ENCODE data around the gene ESR2.

The ESR2 gene

GRCh38 chr14:64117671-64118402, 176.3 kb downstream of the ESR2 start:
- TF ChIP-seq CTCF (IDR thresholded peaks at IDR 0.05; ENCODE audit: insufficient read depth, low read length, poor library complexity, severe bottlenecking): no peak
- DNase-seq (ENCODE audit: extremely low read depth, insufficient read length): no peak

GRCh38 chr14:64115401-64115800, 178.8 kb downstream of the ESR2 start:
- Histone ChIP-seq H3K27me3 (replicated peaks; ENCODE audit: control insufficient read depth, insufficient read depth, low read length) (no peaks in the 10 kb centered on the region), H3K4me3 (replicated peaks; ENCODE audit: low read depth, low read length) (no peak overlapping the region), H3K36me3 (ENCODE audit: control insufficient read depth, insufficient read depth, low read length) (peaks cover 8% of the 10 kb centered on the region)
- TF ChIP-seq CTCF (IDR thresholded peaks at IDR 0.05; ENCODE audit: insufficient read depth, low read length, poor library complexity, severe bottlenecking): no peak
- DNase-seq (ENCODE audit: extremely low read depth, insufficient read length): no peak

More at GRCh38 chr14:64117671-64118402, 176.3 kb downstream of the ESR2 start:
- H3K4me3 ChIP-seq (replicated peaks; ENCODE audit: low read depth, low read length): no peak overlapping the region
- H3K36me3 ChIP-seq (ENCODE audit: control insufficient read depth, insufficient read depth, low read length): peaks cover 10% of the 10 kb centered on the region
- H3K27me3 ChIP-seq (replicated peaks; ENCODE audit: control insufficient read depth, insufficient read depth, low read length): no peaks in the 10 kb centered on the region

GRCh38 chr14:64114796-64115195, 179.4 kb downstream of the ESR2 start:
- no peak for DNase-seq (ENCODE audit: extremely low read depth, insufficient read length)
- no peak overlapping the region for H3K4me3 ChIP-seq (replicated peaks; ENCODE audit: low read depth, low read length)
- no peaks in the 10 kb centered on the region for H3K27me3 ChIP-seq (replicated peaks; ENCODE audit: control insufficient read depth, insufficient read depth, low read length)
- no peak for TF ChIP-seq CTCF (IDR thresholded peaks at IDR 0.05; ENCODE audit: insufficient read depth, low read length, poor library complexity, severe bottlenecking)
- H3K36me3 ChIP-seq (ENCODE audit: control insufficient read depth, insufficient read depth, low read length): peaks cover 8% of the 10 kb centered on the region

GRCh38 chr14:64114166-64114565, 180.0 kb downstream of the ESR2 start:
- Histone ChIP-seq H3K27me3 (replicated peaks; ENCODE audit: control insufficient read depth, insufficient read depth, low read length) (no peaks in the 10 kb centered on the region), H3K36me3 (ENCODE audit: control insufficient read depth, insufficient read depth, low read length) (peaks cover 8% of the 10 kb centered on the region), H3K4me3 (replicated peaks; ENCODE audit: low read depth, low read length) (no peak overlapping the region)
- TF ChIP-seq CTCF (IDR thresholded peaks at IDR 0.05; ENCODE audit: insufficient read depth, low read length, poor library complexity, severe bottlenecking): no peak
- DNase-seq (ENCODE audit: extremely low read depth, insufficient read length): no peak

- DNase-seq (ENCODE audit: extremely low read depth, insufficient read length): no peak
- no peak for TF ChIP-seq CTCF (IDR thresholded peaks at IDR 0.05; ENCODE audit: insufficient read depth, low read length, poor library complexity, severe bottlenecking)
- no peak overlapping the region for H3K4me3 ChIP-seq (replicated peaks; ENCODE audit: low read depth, low read length)
- peaks cover 8% of the 10 kb centered on the region for H3K36me3 ChIP-seq (ENCODE audit: control insufficient read depth, insufficient read depth, low read length)
- H3K27me3 ChIP-seq (replicated peaks; ENCODE audit: control insufficient read depth, insufficient read depth, low read length): no peaks in the 10 kb centered on the region
These were observed 181.1 kb downstream of the ESR2 start for GRCh38 chr14:64112867-64113678.

Measured in GM06990 (cell line).